HEK293 (cell line): Measurements from ENCODE around the gene SNAPIN.

Experiments used
- CTCF ChIA-PET: fragments of 350-600 bp; formaldehyde crosslinking; extraction: SDS; loops from one replicate; lab custom pipeline; 2021; ENCODE audit warnings: antibody characterized with exemption; lab: Yijun Ruan, JAX
- POLR2A ChIA-PET: fragments of 300-600 bp; formaldehyde crosslinking; extraction: SDS; loops from one replicate; lab custom pipeline; 2020; ENCODE audit warnings: antibody characterized with exemption, inconsistent platforms; lab: Yijun Ruan, JAX
- H3K27ac ChIP-seq: fragments of 200-500 bp; sonication (Bioruptor generic); 2 replicates; pipeline ENCODE4 v1.5.1; 2014; ENCODE audit warnings: low read depth, low read length, control low read depth, inconsistent platforms; ENCODE audit errors: extremely low read depth
- H3K36me3 ChIP-seq, 2 experiments: fragments of 200-500 bp in 1 of 2; sonication (Bioruptor generic) in 1 of 2; 1 replicate in 1 of 2; 2 replicates in 1 of 2; pipeline ENCODE4 v1.5.1; 2014 to 2017; ENCODE audit warnings: inconsistent platforms in 2 of 2, low read length in 2 of 2; ENCODE audit not compliant: control insufficient read depth in 2 of 2, insufficient read depth in 1 of 2
- H3K4me1 ChIP-seq: fragments of 200-500 bp; sonication (Bioruptor generic); 2 replicates; pipeline ENCODE4 v1.5.1; 2014; ENCODE audit warnings: mild to moderate bottlenecking, low read length, inconsistent platforms; ENCODE audit not compliant: control insufficient read depth, insufficient read depth
- H3K4me3 ChIP-seq: 2 replicates; pipeline ENCODE4 v1.5.1; 2011; ENCODE audit warnings: low read depth, mild to moderate bottlenecking, control low read depth, low read length, moderate library complexity
- H3K9me3 ChIP-seq: fragments of 200-500 bp; sonication (Bioruptor generic); 2 replicates; pipeline ENCODE4 v1.5.1; 2014; ENCODE audit warnings: low read depth, low read length, inconsistent platforms; ENCODE audit not compliant: control insufficient read depth, insufficient read depth
- EGR2 ChIP-seq: fragments of 450-650 bp; formaldehyde crosslinking; IDR thresholded peaks from 2 replicates; pipeline ENCODE4 v1.5.1; 2016; ENCODE audit warnings: low read depth, missing biosample characterization, missing genetic modification characterization
- GLI4 ChIP-seq: fragments of 450-650 bp; formaldehyde crosslinking; IDR thresholded peaks from 2 replicates; pipeline ENCODE4 v1.5.1; 2016; ENCODE audit warnings: missing biosample characterization, missing genetic modification characterization
- PATZ1 ChIP-seq: fragments of 450-650 bp; formaldehyde crosslinking; IDR thresholded peaks from 2 replicates; pipeline ENCODE4 v1.5.1; 2016; ENCODE audit warnings: missing biosample characterization, missing genetic modification characterization
- SCRT1 ChIP-seq: fragments of 450-650 bp; formaldehyde crosslinking; IDR thresholded peaks from 2 replicates; pipeline ENCODE4 v1.5.1; 2016; ENCODE audit warnings: missing biosample characterization, missing genetic modification characterization, borderline replicate concordance
- ZBTB17 ChIP-seq: fragments of 450-650 bp; formaldehyde crosslinking; IDR thresholded peaks from 2 replicates; pipeline ENCODE4 v1.5.1; 2016; ENCODE audit warnings: missing biosample characterization, missing genetic modification characterization
- ZBTB7A ChIP-seq: fragments of 450-650 bp; formaldehyde crosslinking; IDR thresholded peaks from 2 replicates; pipeline ENCODE4 v1.5.1; 2016; ENCODE audit warnings: low read depth, missing biosample characterization, missing genetic modification characterization
- ZNF157 ChIP-seq: fragments of 450-650 bp; formaldehyde crosslinking; IDR thresholded peaks from 2 replicates; pipeline ENCODE4 v1.5.1; 2016; ENCODE audit warnings: missing biosample characterization, missing genetic modification characterization
- ZNF202 ChIP-seq: fragments of 450-650 bp; formaldehyde crosslinking; IDR thresholded peaks from 2 replicates; pipeline ENCODE4 v1.5.1; 2016; ENCODE audit warnings: missing biosample characterization, missing genetic modification characterization, borderline replicate concordance
- ZNF335 ChIP-seq: fragments of 450-650 bp; formaldehyde crosslinking; conservative IDR thresholded peaks from 2 replicates; pipeline ENCODE4 v1.5.1; 2016; ENCODE audit warnings: missing biosample characterization, missing genetic modification characterization
- ZNF548 ChIP-seq: fragments of 450-650 bp; formaldehyde crosslinking; IDR thresholded peaks from 2 replicates; pipeline ENCODE4 v1.5.1; 2016; ENCODE audit warnings: missing biosample characterization, missing genetic modification characterization
- ZNF654 ChIP-seq: fragments of 450-650 bp; formaldehyde crosslinking; IDR thresholded peaks from 2 replicates; pipeline ENCODE4 v1.5.1; 2016; ENCODE audit warnings: low read depth, missing biosample characterization, missing genetic modification characterization
- ZNF785 ChIP-seq: fragments of 450-650 bp; formaldehyde crosslinking; IDR thresholded peaks from 2 replicates; pipeline ENCODE4 v1.5.1; 2016; ENCODE audit warnings: missing biosample characterization, missing genetic modification characterization
- ZNF837 ChIP-seq: fragments of 450-650 bp; formaldehyde crosslinking; IDR thresholded peaks from 2 replicates; pipeline ENCODE4 v1.5.1; 2016; ENCODE audit warnings: missing biosample characterization, missing genetic modification characterization
- TF ChIP-seq, protein P1 (sequence below): fragments of 450-650 bp; formaldehyde crosslinking; IDR thresholded peaks from 2 replicates; pipeline ENCODE4 v1.5.1; 2017; ENCODE audit warnings: missing biosample characterization, missing genetic modification characterization
- TF ChIP-seq, protein P2 (sequence below): fragments of 450-650 bp; formaldehyde crosslinking; IDR thresholded peaks from 2 replicates; pipeline ENCODE4 v1.5.1; 2016; ENCODE audit warnings: missing biosample characterization, missing genetic modification characterization
- TF ChIP-seq, protein P3 (sequence below): fragments of 450-650 bp; formaldehyde crosslinking; IDR thresholded peaks from 2 replicates; pipeline ENCODE4 v1.5.1; 2016; ENCODE audit warnings: missing biosample characterization, missing genetic modification characterization
- TF ChIP-seq, protein P4 (sequence below): sonication (generic); formaldehyde crosslinking; IDR thresholded peaks from 2 replicates; pipeline ENCODE4 v1.8.1; 2022; ENCODE audit warnings: mild to moderate bottlenecking, moderate library complexity, missing genetic modification reagents

The SNAPIN gene

DNA sequence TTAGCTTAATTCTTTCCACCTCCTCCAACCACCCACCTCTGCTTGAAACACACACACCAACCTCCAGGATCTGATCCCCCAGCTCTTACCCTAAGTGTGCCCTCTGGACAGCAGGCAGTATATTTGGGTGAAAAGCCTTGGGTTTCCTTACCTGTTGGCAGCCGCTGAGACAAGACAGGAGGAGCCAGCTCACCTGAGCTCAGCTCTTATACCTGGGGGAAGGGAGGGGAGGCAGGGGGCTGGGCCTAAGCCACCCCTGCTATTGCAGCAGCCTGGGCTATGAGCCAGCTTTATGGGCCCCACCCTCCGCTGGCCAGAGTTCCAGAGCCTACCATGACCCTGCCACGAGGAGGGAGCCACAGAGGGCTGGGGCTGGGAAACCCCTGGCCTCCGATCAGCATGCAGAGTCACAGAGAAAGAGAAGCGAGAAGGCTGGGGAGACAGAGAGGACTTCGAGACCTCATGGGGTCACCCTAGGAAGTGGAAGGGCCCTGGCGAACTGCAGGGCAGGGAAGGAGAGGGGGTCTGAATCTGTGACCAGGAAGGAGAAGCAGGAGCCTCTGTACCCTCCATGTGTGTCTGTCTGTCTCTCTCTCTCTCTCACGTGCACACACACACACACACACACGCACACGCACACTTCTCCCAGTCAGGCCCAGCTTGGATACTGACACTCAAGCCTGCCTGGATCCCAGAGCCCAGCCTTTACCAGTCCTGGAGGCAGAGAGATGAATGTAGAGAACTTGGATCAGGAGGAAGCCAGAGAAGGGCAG, 42.2 kb upstream of the SNAPIN start, which contains the start of gene S100A14 (continued):
- TF ChIP-seq ZNF157, result no peak
- no peak for TF ChIP-seq ZNF785 (tag by site-specific recombination)
- TF ChIP-seq, protein P1, sequence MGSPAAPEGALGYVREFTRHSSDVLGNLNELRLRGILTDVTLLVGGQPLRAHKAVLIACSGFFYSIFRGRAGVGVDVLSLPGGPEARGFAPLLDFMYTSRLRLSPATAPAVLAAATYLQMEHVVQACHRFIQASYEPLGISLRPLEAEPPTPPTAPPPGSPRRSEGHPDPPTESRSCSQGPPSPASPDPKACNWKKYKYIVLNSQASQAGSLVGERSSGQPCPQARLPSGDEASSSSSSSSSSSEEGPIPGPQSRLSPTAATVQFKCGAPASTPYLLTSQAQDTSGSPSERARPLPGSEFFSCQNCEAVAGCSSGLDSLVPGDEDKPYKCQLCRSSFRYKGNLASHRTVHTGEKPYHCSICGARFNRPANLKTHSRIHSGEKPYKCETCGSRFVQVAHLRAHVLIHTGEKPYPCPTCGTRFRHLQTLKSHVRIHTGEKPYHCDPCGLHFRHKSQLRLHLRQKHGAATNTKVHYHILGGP (tag by site-specific recombination), result no peak
- TF ChIP-seq ZNF837, result no peak
- no peak for TF ChIP-seq SCRT1 (tag by site-specific recombination)
- TF ChIP-seq GLI4 (tag by site-specific recombination), result no peak
- TF ChIP-seq, protein P2, sequence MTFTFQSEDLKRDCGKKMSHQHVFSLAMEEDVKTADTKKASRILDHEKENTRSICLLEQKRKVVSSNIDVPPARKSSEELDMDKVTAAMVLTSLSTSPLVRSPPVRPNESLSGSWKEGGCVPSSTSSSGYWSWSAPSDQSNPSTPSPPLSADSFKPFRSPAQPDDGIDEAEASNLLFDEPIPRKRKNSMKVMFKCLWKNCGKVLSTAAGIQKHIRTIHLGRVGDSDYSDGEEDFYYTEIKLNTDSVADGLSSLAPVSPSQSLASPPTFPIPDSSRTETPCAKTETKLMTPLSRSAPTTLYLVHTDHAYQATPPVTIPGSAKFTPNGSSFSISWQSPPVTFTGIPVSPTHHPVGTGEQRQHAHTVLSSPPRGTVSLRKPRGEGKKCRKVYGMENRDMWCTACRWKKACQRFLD, result no peak
- TF ChIP-seq EGR2 (tag by site-specific recombination), result peak; percentile 76
- TF ChIP-seq, protein P3, sequence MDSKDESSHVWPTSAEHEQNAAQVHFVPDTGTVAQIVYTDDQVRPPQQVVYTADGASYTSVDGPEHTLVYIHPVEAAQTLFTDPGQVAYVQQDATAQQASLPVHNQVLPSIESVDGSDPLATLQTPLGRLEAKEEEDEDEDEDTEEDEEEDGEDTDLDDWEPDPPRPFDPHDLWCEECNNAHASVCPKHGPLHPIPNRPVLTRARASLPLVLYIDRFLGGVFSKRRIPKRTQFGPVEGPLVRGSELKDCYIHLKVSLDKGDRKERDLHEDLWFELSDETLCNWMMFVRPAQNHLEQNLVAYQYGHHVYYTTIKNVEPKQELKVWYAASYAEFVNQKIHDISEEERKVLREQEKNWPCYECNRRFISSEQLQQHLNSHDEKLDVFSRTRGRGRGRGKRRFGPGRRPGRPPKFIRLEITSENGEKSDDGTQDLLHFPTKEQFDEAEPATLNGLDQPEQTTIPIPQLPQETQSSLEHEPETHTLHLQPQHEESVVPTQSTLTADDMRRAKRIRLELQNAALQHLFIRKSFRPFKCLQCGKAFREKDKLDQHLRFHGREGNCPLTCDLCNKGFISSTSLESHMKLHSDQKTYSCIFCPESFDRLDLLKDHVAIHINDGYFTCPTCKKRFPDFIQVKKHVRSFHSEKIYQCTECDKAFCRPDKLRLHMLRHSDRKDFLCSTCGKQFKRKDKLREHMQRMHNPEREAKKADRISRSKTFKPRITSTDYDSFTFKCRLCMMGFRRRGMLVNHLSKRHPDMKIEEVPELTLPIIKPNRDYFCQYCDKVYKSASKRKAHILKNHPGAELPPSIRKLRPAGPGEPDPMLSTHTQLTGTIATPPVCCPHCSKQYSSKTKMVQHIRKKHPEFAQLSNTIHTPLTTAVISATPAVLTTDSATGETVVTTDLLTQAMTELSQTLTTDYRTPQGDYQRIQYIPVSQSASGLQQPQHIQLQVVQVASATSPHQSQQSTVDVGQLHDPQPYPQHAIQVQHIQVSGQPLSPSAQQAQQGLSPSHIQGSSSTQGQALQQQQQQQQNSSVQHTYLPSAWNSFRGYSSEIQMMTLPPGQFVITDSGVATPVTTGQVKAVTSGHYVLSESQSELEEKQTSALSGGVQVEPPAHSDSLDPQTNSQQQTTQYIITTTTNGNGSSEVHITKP (tag by site-specific recombination), result 0 out of 2 replicates have a peak, but pooled peaks have one; percentile 32

DNA sequence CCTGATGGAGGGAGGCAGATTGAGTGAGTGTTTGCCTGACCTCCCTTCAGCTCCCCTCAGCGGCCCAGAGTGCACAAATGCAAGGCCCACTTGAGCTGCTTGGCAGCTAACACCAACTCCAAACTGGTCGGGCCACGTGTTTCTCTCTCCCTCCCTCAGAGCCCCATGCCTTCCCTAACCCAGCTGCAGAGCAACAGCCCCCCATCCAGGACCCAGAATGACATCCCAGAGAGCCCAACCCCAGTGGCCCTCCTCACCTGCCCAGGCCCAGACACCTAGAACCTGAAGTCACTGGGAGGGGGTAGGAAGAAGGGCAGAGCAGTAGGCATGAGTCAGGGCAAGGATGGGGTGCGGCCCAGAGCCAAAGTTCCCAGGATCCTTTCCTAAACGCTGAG, 41.6 kb upstream of the SNAPIN start:
- no peaks in the 10 kb centered on the region for H3K4me1 ChIP-seq
- H3K9me3 ChIP-seq, result no peaks in the 10 kb centered on the region
- peak; percentile 55 for TF ChIP-seq ZBTB17
- no peak for TF ChIP-seq ZNF548 (tag by site-specific recombination)
- TF ChIP-seq, protein P4, sequence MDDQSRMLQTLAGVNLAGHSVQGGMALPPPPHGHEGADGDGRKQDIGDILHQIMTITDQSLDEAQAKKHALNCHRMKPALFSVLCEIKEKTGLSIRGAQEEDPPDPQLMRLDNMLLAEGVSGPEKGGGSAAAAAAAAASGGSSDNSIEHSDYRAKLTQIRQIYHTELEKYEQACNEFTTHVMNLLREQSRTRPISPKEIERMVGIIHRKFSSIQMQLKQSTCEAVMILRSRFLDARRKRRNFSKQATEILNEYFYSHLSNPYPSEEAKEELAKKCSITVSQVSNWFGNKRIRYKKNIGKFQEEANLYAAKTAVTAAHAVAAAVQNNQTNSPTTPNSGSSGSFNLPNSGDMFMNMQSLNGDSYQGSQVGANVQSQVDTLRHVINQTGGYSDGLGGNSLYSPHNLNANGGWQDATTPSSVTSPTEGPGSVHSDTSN (CRISPR knock-in tag), result no peak
- no peak for TF ChIP-seq ZNF654 (tag by site-specific recombination)
- TF ChIP-seq ZBTB7A (tag by site-specific recombination), result no peak
- ChIA-PET POLR2A (interaction anchor here (3.0 kb wide), 1 partner anchor 10 kb away, joined by 21 read pairs; the partner anchor contains the start of gene S100A13), CTCF (interaction anchor here (0.6 kb wide), 1 partner anchor 65 kb away, joined by 4 read pairs; no protein-coding TSS in a partner anchor)
- no peak overlapping the region for H3K4me3 ChIP-seq
- H3K27ac ChIP-seq, result no peak overlapping the region
- peaks cover 0 to 21% of the 10 kb centered on the region in 2 experiments; a peak in 2 of 3 replicates for H3K36me3 ChIP-seq

GRCh38 chr1:153617663-153618062, 40.8 kb upstream of the SNAPIN start:
- no peak overlapping the region for H3K27ac ChIP-seq
- H3K9me3 ChIP-seq, result no peaks in the 10 kb centered on the region
- no peak overlapping the region for H3K4me3 ChIP-seq
- no peak for TF ChIP-seq PATZ1 (tag by site-specific recombination)
- TF ChIP-seq ZNF335 (tag by site-specific recombination), result 0 out of 2 replicates have a peak, but pooled peaks have one; percentile 29
- no peak for TF ChIP-seq ZNF202 (tag by site-specific recombination)
- H3K4me1 ChIP-seq, result no peaks in the 10 kb centered on the region
- CTCF ChIA-PET, result interaction anchor here (2.4 kb wide), 1 partner anchor 10 kb away, joined by 18 read pairs; the partner anchor contains the start of genes S100A1 and S100A13
- POLR2A ChIA-PET, result interaction anchor here (2.3 to 3.7 kb wide), 2 partner anchors 9 to 17 kb away, joined by 15 to 17 read pairs; partner anchors contain the start of genes CHTOP and S100A13
- peaks cover 0 to 28% of the 10 kb centered on the region in 2 experiments; a peak in 2 of 3 replicates for H3K36me3 ChIP-seq
